Right kidney (tissue), 9 donors: Measurements from ENCODE around the gene USP17L18.
"Not testable (repeated sequence)": the region's sequence is repeated elsewhere in the genome, so short reads cannot be mapped to it uniquely, and the experiment has no call there.

Source experiments
- DNase-seq: peaks from one replicate; pipeline ENCODE4 v3.0.0-alpha.2; 2016
- long read RNA-seq, 8 donors: transcript quantifications; one replicate each; lab custom pipeline, GENCODE V29; 2026

The USP17L18 gene
- long read RNA-seq, donor 1 = 0 reads
- long read RNA-seq, donor 2 = 0 reads
- long read RNA-seq, donor 3 = 0 reads
- long read RNA-seq, donor 4 = 0 reads
- long read RNA-seq, donor 5, partial matches to known transcripts = 0 of 1 reads
- long read RNA-seq, donor 5, other reads (novel, unspliced or antisense) = 0 of 1 reads
- long read RNA-seq, donor 6 = 0 reads
- long read RNA-seq, donor 7 = 0 reads
- long read RNA-seq, donor 8 = 0 reads

GRCh38 chr4:9247953-9248680 is at the start of gene USP17L18:
TSS of gene USP17L18 (plus strand) at chr4:9248630. CDS start at chr4:9248630, 0 bp downstream.
- not testable (repeated sequence) for DNase-seq

- not testable (repeated sequence) for DNase-seq
Measured at GRCh38 chr4:9210357-9210756, 38.1 kb upstream of the USP17L18 start, which contains the start of gene USP17L10. TSS of gene USP17L10 (plus strand) at chr4:9210657. CDS start at chr4:9210657, 0 bp downstream.

- DNase-seq = not testable (repeated sequence)
Measured at GRCh38 chr4:9214701-9215100, 33.7 kb upstream of the USP17L18 start.

GRCh38 chr4:9215105-9215504 is 33.3 kb upstream of the USP17L18 start, which contains the start of gene USP17L11:
TSS of gene USP17L11 (plus strand) at chr4:9215405. CDS start at chr4:9215405, 0 bp downstream.
- DNase-seq = not testable (repeated sequence)

- not testable (repeated sequence) for DNase-seq
Measured at GRCh38 chr4:9219852-9220251, 28.6 kb upstream of the USP17L18 start, which contains the start of gene USP17L12. TSS of gene USP17L12 (plus strand) at chr4:9220152. CDS start at chr4:9220152, 0 bp downstream.

- DNase-seq = not testable (repeated sequence)
Measured at GRCh38 chr4:9224596-9224995, 23.8 kb upstream of the USP17L18 start, which contains the start of gene USP17L13. TSS of gene USP17L13 (plus strand) at chr4:9224896. CDS start at chr4:9224896, 0 bp downstream.

GRCh38 chr4:9230249-9230648 is 18.2 kb upstream of the USP17L18 start:
- DNase-seq = not testable (repeated sequence)

GRCh38 chr4:9234085-9234484 is 14.3 kb upstream of the USP17L18 start, which contains the start of gene USP17L15:
TSS of gene USP17L15 (plus strand) at chr4:9234385. CDS start at chr4:9234385, 0 bp downstream.
- not testable (repeated sequence) for DNase-seq

GRCh38 chr4:9238461-9238860 is 10.0 kb upstream of the USP17L18 start:
- not testable (repeated sequence) for DNase-seq

- DNase-seq = not testable (repeated sequence)
Measured at GRCh38 chr4:9243579-9243978, 4.9 kb upstream of the USP17L18 start, which contains the start of gene USP17L17. TSS of gene USP17L17 (plus strand) at chr4:9243879. CDS start at chr4:9243879, 0 bp downstream.

GRCh38 chr4:9253078-9253477 is 4.6 kb downstream of the USP17L18 start, which contains the start of gene USP17L19:
TSS of gene USP17L19 (plus strand) at chr4:9253378. CDS start at chr4:9253378, 0 bp downstream.
- DNase-seq = not testable (repeated sequence)

- not testable (repeated sequence) for DNase-seq
Measured at GRCh38 chr4:9257824-9258223, 9.4 kb downstream of the USP17L18 start, which contains the start of gene USP17L20. TSS of gene USP17L20 (plus strand) at chr4:9258124. CDS start at chr4:9258124, 0 bp downstream.

- not testable (repeated sequence) for DNase-seq
Measured at GRCh38 chr4:9262572-9262971, 14.1 kb downstream of the USP17L18 start, which contains the start of gene USP17L21. TSS of gene USP17L21 (plus strand) at chr4:9262872. CDS start at chr4:9262872, 0 bp downstream.

GRCh38 chr4:9267319-9267718 is 18.9 kb downstream of the USP17L18 start, which contains the start of gene USP17L22:
TSS of gene USP17L22 (plus strand) at chr4:9267619. CDS start at chr4:9267619, 0 bp downstream.
- not testable (repeated sequence) for DNase-seq

- not testable (repeated sequence) for DNase-seq
Measured at GRCh38 chr4:9271719-9272118, 23.3 kb downstream of the USP17L18 start.
